ENCODE measurements around the gene STAT4. TPM values are rescaled to one million over a fixed set of nuclear protein-coding genes. Genes with fewer than 3 reads are reported as not detected.

Gene STAT4
- polyA plus RNA-seq, 1 donor (not counting 4 experiments of a cell fraction or from before 2014, with no cell fraction given), result 2.0 TPM

GRCh38 chr2:191087311-191087710 is 63.5 kb downstream of the STAT4 start:
- dilution Hi-C loops (cut with MboI; ENCODE audit: extremely low pct_ligation_motif_present, low sequenced_read_pairs), result no loop called here
- DNase-seq (ENCODE audit: low read depth, low spot score), result no peak
- no peak overlapping the region for H2AFZ ChIP-seq (ENCODE audit: control insufficient read depth, low read length)
- no peaks in the 10 kb centered on the region for H4K20me1 ChIP-seq (ENCODE audit: control insufficient read depth, extremely low read depth, insufficient read depth, low read length)
- no peak overlapping the region for H3K4me2 ChIP-seq (ENCODE audit: control insufficient read depth, extremely low read depth, insufficient read depth, low read depth, low read length)
- TF ChIP-seq EZH2 (IDR thresholded peaks at IDR 0.05; ENCODE audit: low read length), result no peak
- no peak for TF ChIP-seq CTCF (optimal IDR thresholded peaks at IDR 0.05 in 1 of 3, IDR thresholded peaks at IDR 0.05 in 1 of 3, conservative IDR thresholded peaks at IDR 0.05 in 1 of 3; ENCODE audit: extremely low read depth in 1 of 3, insufficient read depth in 2 of 3, low read length in 3 of 3)
- H3K27ac ChIP-seq (ENCODE audit: control insufficient read depth, insufficient read depth, low read length), result no peak overlapping the region
- no peaks in the 10 kb centered on the region for H3K27me3 ChIP-seq (ENCODE audit: control insufficient read depth, extremely low read depth, insufficient read depth, low read length)
- H3K9me3 ChIP-seq (ENCODE audit: control insufficient read depth, low read depth, low read length), result no peaks in the 10 kb centered on the region
- no peak for FAIRE-seq
- no peaks in the 10 kb centered on the region for H3K4me1 ChIP-seq (ENCODE audit: control insufficient read depth, extremely low read depth, insufficient read depth, low read length)
- H3K36me3 ChIP-seq (ENCODE audit: control insufficient read depth in 2 of 2, extremely low read depth in 1 of 2, insufficient read depth in 2 of 2, low read length in 2 of 2), result no peaks in the 10 kb centered on the region
- H3K9ac ChIP-seq (ENCODE audit: control insufficient read depth, extremely low read depth, insufficient read depth, low read length), result no peak overlapping the region
- H3K79me2 ChIP-seq (ENCODE audit: control insufficient read depth, insufficient read depth, low read length), result no peaks in the 10 kb centered on the region
- no peaks in the 10 kb centered on the region for H3K9me1 ChIP-seq (ENCODE audit: control insufficient read depth, extremely low read depth, insufficient read depth, low read length)
- no peak overlapping the region for H3K4me3 ChIP-seq (ENCODE audit: control insufficient read depth in 2 of 3, extremely low read depth in 1 of 3, insufficient read depth in 2 of 3, low read depth in 1 of 3, low read length in 3 of 3)

GRCh38 chr2:191086706-191087105 is 64.1 kb downstream of the STAT4 start:
- Histone ChIP-seq H3K4me3 (ENCODE audit: control insufficient read depth in 2 of 3, extremely low read depth in 1 of 3, insufficient read depth in 2 of 3, low read depth in 1 of 3, low read length in 3 of 3) (no peak overlapping the region), H3K79me2 (ENCODE audit: control insufficient read depth, insufficient read depth, low read length) (no peaks in the 10 kb centered on the region), H3K4me1 (ENCODE audit: control insufficient read depth, extremely low read depth, insufficient read depth, low read length) (no peaks in the 10 kb centered on the region), H4K20me1 (ENCODE audit: control insufficient read depth, extremely low read depth, insufficient read depth, low read length) (no peaks in the 10 kb centered on the region), H3K9me1 (ENCODE audit: control insufficient read depth, extremely low read depth, insufficient read depth, low read length) (no peaks in the 10 kb centered on the region), H3K9me3 (ENCODE audit: control insufficient read depth, low read depth, low read length) (no peaks in the 10 kb centered on the region), H3K27ac (ENCODE audit: control insufficient read depth, insufficient read depth, low read length) (no peak overlapping the region), H3K36me3 (ENCODE audit: control insufficient read depth in 2 of 2, extremely low read depth in 1 of 2, insufficient read depth in 2 of 2, low read length in 2 of 2) (no peaks in the 10 kb centered on the region), H3K4me2 (ENCODE audit: control insufficient read depth, extremely low read depth, insufficient read depth, low read depth, low read length) (no peak overlapping the region), H3K27me3 (ENCODE audit: control insufficient read depth, extremely low read depth, insufficient read depth, low read length) (no peaks in the 10 kb centered on the region), H2AFZ (ENCODE audit: control insufficient read depth, low read length) (no peak overlapping the region), H3K9ac (ENCODE audit: control insufficient read depth, extremely low read depth, insufficient read depth, low read length) (no peak overlapping the region)
- DNase-seq (ENCODE audit: low read depth, low spot score) (no peak), FAIRE-seq (no peak)
- TF ChIP-seq EZH2 (IDR thresholded peaks at IDR 0.05; ENCODE audit: low read length) (no peak), CTCF (optimal IDR thresholded peaks at IDR 0.05 in 1 of 3, IDR thresholded peaks at IDR 0.05 in 1 of 3, conservative IDR thresholded peaks at IDR 0.05 in 1 of 3; ENCODE audit: extremely low read depth in 1 of 3, insufficient read depth in 2 of 3, low read length in 3 of 3) (no peak)
- dilution Hi-C loops (cut with MboI; ENCODE audit: extremely low pct_ligation_motif_present, low sequenced_read_pairs), result no loop called here

Measured in keratinocyte (primary cell).